HG03139 (cell line): ENCODE data around the gene ALS2.

Experiments used
- ATAC-seq: cut with Tn5 transposase; IDR thresholded peaks from one replicate; pipeline ENCODE4 v1.9.1; 2021; ENCODE audit not compliant: unreplicated experiment

ALS2 gene

DNA sequence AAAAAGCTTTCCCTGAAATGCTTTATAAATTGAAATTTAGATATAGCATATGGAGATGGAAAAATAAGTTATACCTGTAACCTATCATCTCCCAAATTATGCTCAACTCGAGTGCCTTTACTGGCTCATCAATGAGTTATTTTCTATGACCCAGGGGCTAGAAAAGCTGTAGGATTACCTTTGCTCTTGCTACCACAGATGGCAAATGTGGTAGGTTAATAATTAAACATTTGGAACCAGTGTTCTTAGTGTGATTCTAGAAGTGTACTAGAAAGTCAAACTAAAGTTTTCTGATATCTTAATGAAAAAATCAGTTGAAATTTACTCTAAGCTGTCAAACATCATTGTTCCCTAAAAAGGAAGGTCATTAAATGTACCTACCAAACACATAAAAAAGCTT lies 22.5 kb downstream of the ALS2 start:
- ATAC-seq, result no peak

DNA sequence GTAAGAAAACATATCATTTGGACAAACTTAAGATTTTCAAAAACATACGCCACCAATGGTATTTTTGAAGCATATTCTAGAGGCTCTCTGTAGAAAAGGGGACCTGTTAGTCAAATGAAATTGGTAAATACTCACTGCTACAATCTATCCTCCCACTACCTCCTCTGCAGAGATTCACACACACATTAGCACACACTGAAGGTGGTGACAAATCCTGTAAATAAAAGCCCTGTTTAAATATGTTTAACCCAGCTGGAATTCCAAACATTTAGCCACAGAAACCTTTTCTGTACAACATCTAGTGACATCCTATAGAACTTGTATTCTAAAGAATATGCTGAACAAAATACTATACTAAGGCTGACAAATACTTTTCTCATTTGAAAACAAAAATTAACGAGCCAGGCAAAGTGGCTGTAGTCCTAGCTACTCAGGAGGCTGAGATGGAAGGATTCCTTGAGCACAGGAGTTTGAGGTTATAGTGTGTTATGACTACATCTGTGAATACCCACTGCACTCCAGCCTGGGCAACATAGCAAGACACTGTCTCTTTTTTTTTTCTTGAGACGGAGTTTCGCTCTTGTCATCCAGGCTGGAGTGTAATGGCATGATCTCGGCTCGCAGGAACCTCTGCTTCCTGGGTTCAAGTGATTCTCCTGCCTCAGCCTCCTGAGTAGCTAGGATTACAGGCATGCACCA lies 25.9 kb downstream of the ALS2 start:
- no peak for ATAC-seq

DNA sequence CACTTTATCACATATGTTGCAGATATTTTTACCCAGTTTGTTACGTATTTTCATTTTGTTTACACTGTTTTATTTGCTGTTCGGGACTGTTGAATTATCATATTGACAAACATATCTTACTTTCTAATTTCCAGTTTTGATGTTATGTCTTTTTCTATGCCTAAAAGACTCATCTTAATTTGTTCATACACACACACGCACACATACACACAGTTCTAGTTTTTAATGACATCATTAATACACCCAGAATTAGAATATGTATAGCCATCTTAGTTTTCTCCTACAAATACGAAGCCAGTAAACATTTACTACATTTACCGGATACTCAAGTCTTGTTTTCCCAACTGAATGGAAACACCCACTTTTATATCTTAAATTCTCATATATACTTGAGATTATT lies 29.2 kb downstream of the ALS2 start:
- ATAC-seq, result no peak

DNA sequence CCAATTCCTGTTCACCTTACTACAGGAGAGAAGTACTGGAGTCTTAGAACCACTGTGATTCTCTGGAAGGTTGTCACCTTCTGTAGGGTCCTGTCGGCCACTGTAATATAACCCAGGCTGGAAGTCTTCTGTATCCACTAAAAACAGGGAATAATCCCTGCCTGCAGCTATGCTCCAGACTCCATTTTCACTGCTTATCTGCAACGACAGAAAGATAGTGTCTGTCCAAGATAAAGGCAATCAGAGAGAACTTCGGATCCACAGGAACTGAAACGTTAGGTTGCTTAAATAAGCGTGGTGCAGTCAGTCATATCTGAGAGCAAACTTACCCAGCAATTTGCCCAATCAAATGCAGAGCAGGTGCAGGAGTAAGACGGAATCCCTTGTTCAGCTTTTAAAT lies 34.2 kb downstream of the ALS2 start:
- no peak for ATAC-seq

DNA sequence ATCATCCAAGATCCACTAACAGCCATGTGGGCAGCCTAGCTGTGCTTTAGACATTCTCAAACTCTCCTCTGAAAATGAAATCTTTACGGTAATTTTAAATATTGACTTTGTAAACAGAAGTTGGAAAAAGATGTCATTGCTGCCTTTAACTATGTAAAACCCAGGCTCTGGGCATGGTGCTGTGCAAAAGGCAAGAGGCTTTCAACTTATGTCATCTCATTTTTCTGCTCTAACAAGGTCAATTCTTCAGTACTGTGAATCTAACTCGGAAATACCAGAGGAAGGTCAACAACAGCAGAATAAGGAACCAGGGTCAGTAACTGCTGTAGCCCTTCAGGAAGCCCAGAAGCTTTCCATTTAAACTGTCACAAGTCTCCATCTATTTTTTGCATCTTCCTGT lies 45.2 kb downstream of the ALS2 start:
- no peak for ATAC-seq

DNA sequence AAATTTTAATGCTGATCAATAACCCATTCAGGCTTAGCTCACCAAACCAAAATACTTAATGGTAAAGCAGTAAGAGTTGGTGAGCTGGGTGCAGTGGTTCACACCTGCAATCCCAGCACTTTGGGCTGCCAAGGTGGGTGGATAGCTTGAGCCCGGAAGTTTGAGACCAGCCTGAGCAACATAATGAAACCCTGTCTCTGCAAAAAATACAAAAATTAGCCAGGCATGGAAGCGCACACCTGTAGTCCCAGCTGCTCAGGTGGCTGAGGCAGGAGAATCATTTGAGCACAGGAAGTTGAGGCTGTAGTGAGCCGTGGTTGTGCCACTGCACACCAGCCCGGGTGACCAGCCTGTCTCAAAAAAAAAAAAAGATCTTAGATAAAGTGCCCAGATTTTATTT lies 46.6 kb downstream of the ALS2 start:
- ATAC-seq, result no peak

DNA sequence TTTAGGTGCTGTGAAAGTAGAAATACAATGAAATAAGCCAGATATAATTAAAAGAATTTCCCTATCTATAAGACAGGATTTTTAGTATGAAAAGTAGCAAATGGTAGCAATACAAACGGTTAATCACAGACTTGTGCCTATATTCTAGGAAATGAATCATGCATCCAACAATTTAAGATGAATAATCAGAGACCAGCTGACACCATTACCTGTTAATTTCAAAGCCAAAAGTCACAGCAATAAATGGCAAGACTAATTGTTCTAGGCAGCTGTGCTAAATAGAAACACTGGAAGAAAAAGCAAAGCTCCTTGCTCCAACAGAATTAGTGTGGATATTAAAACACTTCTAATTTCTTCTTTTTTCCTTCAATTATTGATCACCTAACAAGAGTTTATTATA lies 47.2 kb downstream of the ALS2 start:
- ATAC-seq, result no peak

DNA sequence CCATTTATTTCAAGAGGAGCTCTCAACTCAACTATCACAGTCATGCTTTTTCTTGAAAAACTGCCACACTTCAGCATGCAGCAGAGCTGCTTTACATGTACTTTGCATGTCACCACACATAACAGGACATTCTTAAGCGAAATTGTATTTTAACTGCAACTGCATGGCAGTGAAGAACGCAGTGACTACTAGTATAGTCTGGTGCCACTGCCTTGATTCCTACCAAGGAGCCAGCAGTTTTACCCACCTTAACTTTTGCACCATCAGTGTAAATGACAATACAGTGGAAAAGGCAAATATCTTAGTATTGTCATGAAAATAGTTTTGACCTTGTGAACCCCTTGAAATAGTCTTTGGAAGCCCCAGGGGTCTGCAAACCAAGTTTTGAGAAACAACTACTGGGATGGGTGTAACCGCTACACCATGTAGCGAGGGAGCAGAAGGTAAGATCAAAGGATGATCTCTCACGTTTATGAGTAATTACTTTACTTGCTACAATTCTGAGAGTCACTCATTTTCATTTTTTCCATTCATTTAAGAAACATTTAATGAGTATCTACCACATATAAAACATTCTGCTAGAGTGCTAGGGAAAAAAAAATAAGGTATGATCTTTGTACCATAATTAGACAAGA lies 50.0 kb downstream of the ALS2 start:
- ATAC-seq, result no peak

DNA sequence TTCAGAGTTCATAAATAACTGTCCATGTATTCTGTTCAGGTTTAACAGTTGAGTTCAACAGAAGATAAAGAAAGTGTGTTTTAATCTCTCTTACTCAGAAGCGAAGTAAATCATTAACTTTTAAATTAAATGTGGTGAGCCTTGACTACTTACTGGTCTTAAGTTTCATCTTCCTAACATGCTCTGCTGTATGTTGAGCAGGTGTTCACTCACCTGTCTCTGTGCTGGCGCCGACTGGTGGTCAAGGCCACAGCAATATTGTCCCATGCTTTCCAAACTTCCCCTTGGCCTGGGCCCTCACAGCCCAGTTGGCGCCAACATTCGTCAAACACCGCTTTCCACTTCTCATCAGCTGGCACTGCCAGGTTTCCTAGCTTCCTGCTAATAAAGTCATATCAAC lies 65.3 kb downstream of the ALS2 start:
- no peak for ATAC-seq

DNA sequence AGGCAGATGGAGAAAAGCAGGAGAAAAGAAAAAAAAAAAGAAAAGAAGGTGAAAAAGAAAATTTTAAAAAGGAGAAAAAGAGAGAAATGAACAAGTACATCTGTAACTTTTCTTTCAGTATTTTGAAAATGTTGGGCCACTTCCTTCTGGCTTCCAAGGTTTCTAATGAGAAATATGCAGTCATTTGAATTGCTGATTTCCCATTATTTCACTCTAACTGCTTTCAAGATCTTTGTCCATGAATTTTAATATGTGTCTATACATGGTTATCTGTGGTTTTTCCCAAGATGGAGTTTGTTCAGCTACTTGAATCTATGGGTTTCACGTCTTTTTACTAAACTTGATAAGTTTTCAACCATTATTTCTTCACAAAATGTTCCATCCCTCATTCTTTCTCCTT lies 68.0 kb downstream of the ALS2 start:
- no peak for ATAC-seq

DNA sequence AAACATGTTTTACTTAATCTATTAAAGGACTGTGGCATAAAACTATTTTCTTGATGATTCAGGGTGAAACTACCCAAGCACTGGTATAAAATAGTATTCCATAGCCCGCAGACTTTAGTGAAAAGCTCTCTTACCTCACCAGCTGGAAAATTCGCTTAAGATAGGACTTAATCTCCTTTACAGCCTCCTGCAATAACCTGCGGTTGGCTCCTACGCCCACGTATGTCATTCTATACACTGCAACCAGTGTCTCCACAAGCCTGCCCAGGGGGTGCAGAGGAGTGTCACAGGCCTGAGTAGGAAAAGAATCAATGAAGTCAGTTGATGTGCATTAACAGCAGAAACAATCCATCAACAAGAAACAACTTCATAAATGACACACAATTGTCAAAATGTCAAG lies 71.0 kb downstream of the ALS2 start:
- ATAC-seq, result no peak

DNA sequence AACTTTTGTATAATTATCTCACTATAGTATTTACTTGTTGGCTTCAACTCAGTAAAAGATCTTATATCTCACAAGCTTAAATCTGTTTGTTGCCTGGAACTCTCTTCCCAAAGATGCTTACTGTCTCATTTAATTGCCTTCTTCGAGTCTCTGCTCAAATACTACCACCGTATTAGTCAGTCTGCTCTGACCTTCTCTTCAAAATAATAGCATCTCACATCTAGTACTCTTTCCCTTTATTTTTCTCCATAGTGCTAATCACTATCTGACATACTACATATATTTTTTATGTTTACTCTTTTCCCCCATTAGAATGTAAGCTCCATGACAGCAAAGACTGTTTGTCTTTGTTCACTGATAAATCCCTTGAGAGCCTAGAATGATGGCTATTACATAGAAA lies 71.7 kb downstream of the ALS2 start:
- ATAC-seq, result no peak

DNA sequence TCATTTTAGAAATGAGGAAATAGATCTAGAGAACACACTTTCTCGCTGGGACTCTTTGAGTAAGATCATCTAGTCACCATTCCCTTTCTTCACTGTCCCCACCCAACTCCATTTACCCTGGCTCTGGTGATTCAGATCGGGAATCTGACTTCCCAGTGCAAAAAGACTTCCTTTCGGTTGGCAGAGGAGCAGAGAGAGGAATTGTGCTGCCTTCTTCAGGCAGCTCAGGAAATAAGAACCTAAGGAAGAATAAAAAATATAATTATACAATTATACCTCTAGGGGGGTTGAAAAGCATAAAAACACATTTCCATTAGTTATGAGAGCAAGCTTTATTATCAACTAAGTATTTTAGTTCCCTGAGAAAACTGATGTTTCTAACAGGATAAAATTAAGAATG lies 73.0 kb downstream of the ALS2 start:
- ATAC-seq, result no peak

DNA sequence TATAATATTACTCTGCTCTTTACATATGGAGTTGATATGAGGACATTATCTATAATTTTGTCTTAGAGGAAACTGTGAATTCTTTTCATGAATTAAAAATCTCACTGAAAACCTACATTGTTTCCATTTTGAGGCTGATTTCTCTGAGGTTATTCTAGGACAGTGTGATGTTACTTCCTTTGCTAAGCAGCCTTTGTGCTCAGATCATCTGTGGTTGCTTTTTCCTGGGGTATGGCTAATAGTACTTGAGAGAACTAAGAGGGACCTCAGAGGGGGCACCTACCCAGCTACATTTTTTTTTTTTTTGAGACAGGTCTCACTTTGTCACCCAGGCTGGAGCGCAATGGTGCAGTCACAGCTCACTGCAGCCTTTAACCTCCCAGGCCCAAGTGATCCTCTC lies 73.6 kb downstream of the ALS2 start:
- no peak for ATAC-seq

DNA sequence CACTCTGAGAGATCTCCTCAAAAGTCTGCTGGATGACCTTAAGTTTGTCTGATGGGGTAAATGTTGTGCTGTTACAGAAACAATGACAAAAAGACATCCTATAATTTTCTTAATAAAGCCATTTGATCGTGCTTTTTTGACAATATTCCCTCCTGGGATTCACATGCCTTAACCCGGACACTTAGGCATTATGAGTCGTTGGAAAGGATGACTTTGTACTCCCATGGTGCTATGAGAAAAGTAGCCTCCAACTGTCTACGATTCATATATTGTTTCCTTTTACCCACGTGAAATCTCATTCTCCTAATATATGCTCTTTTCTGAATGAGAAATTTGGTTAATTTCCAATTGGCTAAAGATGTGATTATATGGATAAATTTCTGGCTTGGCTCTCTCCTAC lies 76.2 kb downstream of the ALS2 start:
- ATAC-seq, result no peak

DNA sequence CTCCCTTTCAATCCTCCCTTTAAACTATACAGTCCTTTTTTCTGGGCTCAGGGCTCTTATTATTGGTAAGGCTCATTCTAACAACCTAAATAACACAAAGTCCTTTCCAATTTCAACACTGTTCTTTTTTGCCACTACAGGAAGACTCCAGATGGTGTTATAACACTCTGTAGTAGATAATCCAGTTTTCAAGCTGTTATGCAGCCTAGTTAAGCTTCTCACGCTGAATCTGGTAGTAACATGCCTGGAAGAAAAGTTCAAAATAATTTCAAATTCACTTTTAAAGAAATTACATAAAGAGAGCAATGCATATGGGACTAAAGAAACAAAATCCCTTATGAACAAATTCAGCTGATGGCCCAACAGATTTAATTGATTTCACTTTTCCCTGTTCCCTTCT lies 79.1 kb downstream of the ALS2 start:
- ATAC-seq, result no peak

DNA sequence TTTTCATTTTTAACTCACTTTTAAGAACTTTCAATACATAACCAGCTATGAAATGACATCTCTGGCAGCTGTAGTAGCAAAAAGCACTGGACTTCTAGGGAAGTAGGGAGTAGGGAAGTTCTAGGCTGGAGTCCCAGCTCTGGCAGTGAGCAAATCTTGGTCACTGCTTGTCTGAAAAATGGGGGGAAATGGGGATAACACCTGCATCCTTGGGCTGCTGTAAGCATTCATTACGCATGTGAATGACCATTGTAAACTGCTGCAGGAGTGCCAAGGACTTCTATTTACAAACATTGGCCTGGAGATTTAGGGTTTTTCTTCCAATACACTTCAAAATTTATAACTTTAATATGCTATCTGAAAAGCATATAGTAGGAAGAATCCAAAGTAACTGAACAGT lies 81.3 kb downstream of the ALS2 start:
- ATAC-seq, result no peak

DNA sequence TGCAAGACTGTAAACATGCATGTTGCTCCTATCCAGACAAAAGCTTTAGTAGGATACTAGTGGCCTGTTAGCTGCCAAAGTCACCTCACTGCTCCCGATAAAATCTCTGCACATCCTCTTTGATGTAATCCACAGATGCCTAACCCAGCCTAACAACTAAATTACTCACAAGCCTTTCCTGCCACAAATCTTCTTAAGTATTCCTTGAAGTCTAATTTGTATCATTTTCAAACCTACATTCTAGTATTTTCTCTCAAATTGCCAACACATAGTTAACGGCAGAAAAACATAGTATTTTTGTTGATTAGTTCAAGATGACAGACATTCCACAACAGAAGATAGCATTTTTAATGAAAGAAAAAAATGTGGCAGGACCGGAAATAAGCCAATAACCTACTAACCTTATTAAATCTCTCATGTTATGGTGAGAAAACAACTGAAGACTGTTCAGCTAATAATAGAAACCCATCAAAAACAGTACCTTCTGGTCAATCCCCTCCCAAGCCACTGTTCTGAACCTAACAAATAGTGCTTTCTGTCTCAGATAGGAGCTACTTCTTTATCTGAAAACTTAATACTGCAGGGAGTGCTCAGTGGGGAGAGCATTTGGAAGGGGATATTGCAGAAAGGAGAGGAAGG lies 82.0 kb downstream of the ALS2 start, which contains the start of gene MPP4:
TSS of gene MPP4 (minus strand) at position 57 of the 639 bp plus-strand sequence. CDS start 4,690 bp downstream, outside the sequence.
- no peak for ATAC-seq

DNA sequence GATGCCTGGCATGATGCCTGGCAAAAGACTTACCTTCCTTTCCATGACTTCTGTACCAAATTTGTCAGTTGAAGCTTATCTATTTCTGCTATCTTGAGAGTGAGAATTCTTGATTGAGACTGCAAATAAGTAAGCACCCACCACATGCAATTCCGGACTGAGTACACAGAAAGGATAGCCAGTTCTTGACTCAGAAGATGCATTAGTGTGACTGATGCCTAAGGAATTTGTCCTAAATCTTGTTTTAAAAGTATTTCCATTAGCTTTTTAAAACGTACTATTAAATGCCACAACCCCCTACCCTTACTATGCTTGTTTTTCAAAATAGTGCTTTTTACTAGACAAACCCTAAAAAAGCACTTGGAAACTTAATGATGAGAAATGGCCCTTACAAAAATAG lies 82.8 kb downstream of the ALS2 start:
- no peak for ATAC-seq

DNA sequence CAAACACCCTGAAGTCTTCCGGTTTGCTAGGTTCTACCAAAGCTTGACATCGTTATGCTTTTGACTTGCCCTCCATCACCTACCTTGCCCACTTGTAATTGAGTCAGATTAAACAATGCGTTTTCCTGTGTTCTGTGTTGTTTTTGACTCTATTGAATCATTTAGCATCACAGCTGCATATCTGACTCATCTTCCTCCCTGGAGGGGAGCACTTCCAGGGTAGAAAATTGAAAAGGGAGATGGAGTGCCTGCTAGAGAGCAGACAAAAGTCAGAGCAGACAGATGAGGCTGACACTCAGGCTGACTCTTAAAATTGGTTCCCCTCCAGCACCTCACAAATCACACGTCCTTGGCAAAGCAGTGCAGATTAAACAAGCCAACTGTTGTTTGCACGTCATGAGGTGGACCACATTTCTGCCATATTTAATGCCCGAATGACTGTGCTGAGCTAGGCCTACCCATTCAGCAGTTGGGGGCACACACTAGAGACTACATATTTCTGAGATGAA lies 84.5 kb downstream of the ALS2 start:
- ATAC-seq, result no peak

DNA sequence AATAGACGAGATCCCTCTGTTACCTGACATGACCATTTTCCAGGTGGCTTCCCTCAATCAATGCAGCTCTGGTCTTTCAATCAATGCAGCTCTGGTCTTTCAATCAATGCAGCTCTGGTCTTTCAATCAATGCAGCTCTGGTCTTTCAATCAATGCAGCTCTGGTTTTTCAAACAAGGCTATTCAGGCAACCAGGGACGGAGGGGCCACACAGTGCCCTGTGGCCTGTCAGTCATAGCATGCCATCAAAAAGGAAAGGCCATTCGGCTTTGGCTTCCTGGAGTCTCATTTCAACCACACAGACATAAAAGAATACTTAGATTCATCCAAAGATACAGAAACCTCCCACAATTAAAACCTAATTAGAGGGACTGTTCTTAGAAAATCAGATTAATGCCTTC lies 95.6 kb downstream of the ALS2 start:
- ATAC-seq, result no peak

DNA sequence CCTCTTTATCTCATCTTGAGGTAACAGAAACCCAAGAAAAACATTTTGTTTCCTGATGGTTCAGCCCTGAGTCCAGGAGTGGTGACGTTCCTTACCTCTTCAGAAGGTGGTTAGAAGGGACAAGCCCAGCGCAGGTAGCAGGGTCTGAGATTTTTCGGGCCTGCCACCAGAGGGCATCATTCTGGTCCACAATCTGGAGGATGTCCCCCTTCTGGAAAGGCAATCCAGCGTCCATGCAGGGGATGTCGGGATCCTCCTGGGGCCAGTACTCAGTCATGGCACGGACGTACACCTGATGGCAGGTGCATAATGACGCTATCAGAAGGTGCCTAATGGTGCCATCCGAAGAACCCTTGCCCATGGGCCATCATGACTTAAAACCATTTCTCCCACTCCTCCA lies 100.0 kb downstream of the ALS2 start:
- no peak for ATAC-seq
